HG02981 (cell line): ENCODE results near the gene LIN37.

Experiments used
- ATAC-seq: cut with Tn5 transposase; IDR thresholded peaks from one replicate; pipeline ENCODE4 v1.9.1; 2021; ENCODE audit warnings: mild to moderate bottlenecking, moderate library complexity; ENCODE audit not compliant: unreplicated experiment

Gene LIN37

DNA sequence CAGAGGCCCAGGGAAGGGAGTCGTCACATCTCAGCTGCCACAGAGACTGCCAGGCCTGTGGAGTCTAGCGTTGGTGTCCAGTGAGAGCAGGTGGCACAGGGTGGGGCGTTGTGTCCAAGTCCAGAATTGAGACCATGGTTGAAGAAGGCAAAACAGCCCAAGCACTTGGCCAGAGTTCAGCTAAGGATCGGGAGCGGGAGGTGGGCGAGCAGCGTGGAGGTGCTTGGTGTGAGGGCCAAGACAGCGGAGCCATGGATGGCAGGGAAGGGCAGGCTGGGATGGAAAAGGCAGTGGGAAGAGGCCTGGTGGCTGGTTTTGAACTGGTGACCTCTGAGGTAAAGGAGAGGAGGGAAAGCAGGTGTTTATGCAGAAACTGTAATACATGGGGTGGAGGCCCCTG lies 14.1 kb upstream of the LIN37 start:
- no peak for ATAC-seq

GRCh38 chr19:35734889-35735288 lies 13.5 kb upstream of the LIN37 start:
- no peak for ATAC-seq

DNA sequence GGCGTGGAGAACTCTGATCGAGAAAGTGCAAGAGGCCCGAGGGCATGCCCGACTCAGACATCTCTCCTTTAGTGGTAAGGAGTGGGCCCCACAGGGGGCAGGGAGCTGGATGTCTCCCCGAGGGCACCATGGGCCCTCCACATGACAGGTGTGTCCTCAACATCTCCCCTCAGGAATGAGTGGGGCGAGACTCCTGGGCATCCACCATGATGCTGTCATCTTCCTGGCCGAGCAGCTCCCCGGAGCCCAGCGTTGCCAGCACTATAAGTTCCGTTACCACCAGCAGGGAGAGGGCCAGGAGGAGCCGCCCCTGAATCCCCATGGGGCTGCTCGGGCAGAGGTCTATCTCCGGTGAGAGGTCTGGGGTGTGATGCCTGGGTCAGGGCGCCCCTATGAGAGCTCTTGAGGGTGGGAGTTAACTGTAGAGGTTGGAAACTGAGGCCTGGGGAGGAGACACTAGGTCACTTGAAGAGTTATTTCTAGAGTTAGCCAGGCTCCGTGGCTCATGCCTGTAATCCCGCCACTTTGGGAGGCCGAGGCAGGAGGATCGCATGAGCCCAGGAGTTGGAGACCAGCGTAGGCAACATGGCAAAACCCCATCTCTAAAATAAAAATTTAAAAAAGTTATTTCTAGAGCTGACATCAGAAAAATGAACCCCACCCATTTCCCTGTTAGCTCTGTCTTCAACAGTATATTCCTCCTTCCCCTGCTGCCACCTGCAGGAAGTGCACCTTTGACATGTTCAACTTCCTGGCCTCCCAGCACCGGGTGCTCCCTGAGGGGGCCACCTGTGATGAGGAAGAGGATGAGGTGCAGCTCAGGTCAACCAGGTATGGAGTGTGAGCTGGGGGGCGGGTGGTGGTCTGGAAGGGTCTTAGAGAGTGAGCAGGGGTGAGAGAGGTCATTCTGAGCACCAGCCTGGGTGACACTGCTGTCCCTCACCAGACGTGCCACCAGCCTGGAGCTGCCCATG lies 11.2 kb upstream of the LIN37 start:
- ATAC-seq = no peak

DNA sequence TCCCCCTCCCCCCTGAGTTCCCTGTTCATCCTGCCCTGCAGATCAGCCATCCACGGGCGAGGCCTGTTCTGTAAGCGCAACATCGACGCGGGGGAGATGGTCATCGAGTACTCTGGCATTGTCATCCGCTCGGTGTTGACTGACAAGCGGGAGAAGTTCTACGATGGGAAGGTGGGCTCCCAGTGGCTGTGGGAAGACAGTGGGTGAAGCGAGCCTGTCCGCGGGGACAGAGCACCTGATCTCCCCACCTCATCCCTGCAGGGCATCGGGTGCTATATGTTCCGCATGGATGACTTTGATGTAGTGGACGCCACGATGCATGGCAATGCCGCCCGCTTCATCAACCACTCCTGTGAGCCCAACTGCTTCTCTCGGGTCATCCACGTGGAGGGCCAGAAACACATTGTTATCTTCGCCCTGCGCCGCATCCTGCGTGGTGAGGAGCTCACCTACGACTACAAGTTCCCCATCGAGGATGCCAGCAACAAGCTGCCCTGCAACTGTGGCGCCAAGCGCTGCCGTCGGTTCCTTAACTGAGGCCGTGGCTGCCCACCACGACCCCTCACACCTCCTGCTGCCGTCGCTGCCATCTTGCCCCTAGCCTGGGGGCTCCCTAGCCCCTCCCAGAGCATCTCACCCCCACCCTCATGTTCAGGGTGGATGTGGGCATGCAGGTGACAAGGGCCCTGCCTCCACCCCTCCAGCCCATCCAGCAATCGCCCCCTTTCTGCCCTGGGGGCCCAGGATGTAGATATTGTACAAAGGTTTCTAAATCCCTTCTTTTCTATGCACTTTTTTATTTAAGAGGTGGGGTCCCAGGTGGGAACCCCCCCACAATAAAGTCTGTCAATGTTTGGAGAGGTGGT lies 10.1 kb upstream of the LIN37 start:
- no peak for ATAC-seq

DNA sequence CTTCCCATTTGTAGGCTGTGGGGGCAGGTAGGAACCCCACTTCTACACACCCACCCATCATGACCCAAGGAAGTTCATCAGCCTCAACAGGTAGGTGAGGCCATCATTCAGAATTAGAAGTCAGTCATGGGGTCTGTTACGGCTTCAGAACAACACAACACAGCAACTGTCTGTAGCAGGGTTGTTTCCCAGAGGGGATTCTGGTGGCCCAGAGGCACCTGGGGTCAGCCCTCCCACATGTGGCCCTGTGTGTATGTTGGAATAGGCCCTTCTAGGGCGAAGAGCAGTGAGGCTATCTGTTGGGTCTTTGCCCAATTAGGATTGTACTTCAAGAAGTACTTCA lies 9.5 kb upstream of the LIN37 start:
- no peak for ATAC-seq

DNA sequence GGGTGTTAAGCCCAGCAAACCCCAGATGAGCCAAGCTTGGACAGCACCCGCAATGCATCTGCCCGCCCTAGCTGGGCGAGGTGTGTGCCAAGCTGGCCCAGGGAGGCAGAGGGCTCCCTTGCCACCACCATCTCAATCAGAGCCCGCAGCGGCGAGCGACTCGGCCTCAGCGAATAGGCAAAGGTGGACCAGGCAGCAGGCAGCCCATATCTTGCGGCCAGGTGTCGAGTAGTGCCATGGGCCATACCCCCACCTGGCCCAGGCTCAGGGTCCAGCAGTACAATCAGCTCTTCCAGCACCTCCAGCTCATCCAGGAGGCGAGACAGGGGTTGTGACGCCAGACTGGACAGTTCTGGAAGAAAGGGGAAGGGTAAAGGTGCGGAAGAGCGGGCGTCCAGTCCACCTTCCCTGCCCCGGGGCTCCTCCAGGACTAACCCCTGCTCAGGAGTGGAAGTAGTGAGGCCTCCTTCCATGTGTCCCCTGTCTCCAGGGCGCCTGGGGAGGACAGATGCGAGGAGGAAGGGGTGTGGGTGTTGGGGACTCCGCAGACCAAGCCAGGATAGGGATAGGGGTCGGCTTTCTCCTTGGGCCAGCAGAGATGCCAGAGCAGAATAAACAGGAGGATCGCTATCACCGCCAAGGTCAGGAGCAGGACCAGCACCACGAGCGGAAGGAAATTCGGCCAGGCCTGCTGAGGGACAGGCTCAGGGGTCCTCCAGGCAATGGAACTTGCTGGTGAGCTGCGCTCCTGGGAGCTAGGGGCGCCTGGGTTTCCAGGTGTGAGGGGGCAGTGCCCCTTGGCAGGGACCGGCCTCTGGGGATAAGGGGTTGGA lies 8.9 kb upstream of the LIN37 start:
- no peak for ATAC-seq

GRCh38 chr19:35740108-35740422 lies 8.3 kb upstream of the LIN37 start:
- peak; percentile 7 for ATAC-seq

GRCh38 chr19:35740423-35741202 lies 7.8 kb upstream of the LIN37 start:
- ATAC-seq = peak; percentile 54

GRCh38 chr19:35741203-35741515 lies 7.2 kb upstream of the LIN37 start:
- ATAC-seq = no peak

- no peak for ATAC-seq
Observed at GRCh38 chr19:35742121-35742724, 6.2 kb upstream of the LIN37 start, which contains the start of gene IGFLR1. Gene IGFLR1 (minus strand): TSS chr19:35742452. CDS start chr19:35741180, 1,272 bp downstream.

DNA sequence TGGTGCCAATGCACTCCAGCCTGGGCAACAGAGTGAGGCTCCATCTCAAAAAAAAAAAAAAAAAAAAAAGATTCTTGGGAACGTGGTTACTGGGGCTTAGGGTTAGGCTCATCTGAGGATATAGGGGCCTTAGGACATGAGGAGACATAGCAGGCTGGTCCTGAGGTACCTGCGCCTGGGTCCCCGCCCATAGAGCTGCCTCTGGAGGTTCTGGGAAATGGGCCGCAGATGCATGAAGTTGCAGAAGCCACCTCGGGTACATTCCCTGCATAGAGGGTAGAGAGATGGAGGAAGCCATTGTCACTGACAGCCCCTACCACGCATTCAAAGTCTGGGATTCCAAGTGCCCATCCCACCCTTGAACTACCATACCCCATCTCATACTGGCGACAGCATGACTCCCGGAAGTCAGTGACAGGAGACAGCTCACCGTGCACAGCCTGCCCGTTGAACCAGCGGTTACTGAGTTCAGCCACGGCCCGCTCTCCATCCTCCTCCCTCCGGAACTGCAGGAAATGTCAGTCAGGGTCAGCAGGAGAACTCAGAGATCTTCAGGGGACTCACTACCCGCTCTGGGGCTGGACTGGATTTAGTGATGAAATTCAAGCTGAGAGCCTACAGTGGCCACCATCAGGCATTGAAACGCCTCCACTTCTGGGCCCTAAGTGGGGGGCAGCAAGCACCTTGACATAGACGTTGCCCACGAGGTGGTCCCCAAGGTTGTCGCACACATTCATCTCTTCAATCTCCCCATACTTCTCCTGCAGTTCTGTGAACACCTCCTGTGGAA lies 4.5 kb upstream of the LIN37 start:
- ATAC-seq = no peak

DNA sequence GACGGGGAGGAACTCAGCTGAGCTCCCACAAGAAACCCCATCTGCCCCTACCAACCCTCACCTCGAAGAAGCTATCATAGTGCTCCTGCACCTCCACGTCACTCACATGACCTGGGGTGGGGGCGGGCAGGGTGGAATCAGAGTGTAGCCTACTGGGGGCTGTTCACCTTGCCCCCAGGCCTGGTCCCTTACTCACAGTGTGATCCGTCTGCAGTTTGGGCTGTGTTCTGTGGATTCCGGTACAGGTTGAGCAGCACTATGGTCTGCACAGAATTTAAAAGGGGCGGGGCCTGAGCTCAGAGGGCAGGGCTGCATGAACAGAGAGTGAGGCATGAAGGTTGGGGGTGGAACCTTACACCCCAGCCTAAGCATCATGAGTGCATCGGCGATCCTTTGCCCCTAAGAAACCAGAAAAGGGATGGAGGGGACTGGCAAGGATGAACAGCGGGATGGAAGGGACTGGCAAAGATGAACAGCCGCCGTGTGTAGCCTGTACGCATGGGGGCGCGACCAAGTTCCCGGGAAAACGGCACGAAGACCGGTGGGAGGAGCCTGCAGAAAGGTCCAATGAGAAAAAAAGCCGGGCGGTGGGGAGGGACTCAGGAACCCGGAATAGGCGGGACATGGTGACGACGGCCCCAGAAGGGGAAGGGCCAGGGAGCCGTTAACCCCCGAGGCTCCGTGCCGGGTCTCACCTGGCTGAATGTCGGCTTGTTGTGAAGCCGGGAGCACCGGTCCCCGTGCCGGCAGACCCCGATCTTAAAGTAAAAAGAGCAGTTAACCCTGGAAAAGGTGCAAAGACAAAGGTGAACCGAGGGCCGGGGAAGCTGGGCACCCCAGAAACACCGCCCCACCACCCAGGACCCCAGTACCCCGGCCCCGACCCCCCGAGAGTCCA lies 3.7 kb upstream of the LIN37 start:
- ATAC-seq = peak; percentile 33

- ATAC-seq = peak; percentile 37
Observed at GRCh38 chr19:35745328-35746086, 2.9 kb upstream of the LIN37 start, which contains the start of the genes PSENEN and U2AF1L4. Gene PSENEN (plus strand): TSS chr19:35745651. CDS start chr19:35745931, 280 bp downstream. Gene U2AF1L4 (minus strand): TSS chr19:35745418. CDS start chr19:35745391, 27 bp downstream.

DNA sequence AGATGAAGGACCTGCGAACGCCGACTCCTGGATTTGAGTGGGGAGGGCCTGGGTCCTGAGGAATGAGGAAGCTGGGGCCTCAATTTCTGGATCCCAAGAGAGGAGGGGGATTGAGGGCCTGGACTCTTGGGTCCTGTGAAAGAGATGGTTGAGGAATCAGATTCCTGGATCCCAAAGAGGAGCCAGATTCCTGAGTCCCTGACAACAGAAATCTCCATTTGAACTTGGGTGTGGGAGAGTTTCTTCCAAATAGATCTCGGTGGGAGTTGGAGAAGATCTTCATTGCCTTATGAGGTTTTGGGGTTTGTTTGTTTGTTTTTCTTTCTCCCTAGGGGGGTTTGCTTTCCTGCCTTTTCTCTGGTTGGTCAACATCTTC lies 2.3 kb upstream of the LIN37 start:
- ATAC-seq = no peak

GRCh38 chr19:35746531-35746930 lies 1.8 kb upstream of the LIN37 start:
- no peak for ATAC-seq

GRCh38 chr19:35750167-35750566 lies 1.8 kb downstream of the LIN37 start:
- ATAC-seq = no peak
